GM23338 (cell line): ENCODE results near the gene PPP1R14B.

ENCODE experiments used
- CTCF ChIP-seq, 2 experiments: fragments of 200-600 bp in 1 of 2; sonication (generic) in 1 of 2; conservative IDR thresholded peaks; 2 replicates each; pipeline versions ENCODE4 v1.5.1 to v1.6.1; 2016 to 2017; ENCODE audit warnings: antibody characterized with exemption in 2 of 2, low read depth in 2 of 2, mild to moderate bottlenecking in 2 of 2, moderate library complexity in 1 of 2
- POLR2AphosphoS5 ChIP-seq: IDR thresholded peaks from 2 replicates; pipeline ENCODE4 v1.6.1; 2016; ENCODE audit warnings: antibody characterized with exemption, low read depth

GRCh38 chr11:64240435-64241240 lies 6.1 kb downstream of the PPP1R14B start, which contains the start of gene FKBP2:
- peak; percentile 95 for TF ChIP-seq POLR2AphosphoS5
- TF ChIP-seq CTCF (conservative IDR thresholded peaks at IDR 0.05; ENCODE audit: low read depth in 2 of 2): no peak
